ENCODE results near the gene SLC2A10. TPM values are rescaled to one million over a fixed set of nuclear protein-coding genes. Genes with fewer than 3 reads are reported as not detected.

SLC2A10 gene
- total RNA-seq, 1 donor: 44.2 TPM

DNA sequence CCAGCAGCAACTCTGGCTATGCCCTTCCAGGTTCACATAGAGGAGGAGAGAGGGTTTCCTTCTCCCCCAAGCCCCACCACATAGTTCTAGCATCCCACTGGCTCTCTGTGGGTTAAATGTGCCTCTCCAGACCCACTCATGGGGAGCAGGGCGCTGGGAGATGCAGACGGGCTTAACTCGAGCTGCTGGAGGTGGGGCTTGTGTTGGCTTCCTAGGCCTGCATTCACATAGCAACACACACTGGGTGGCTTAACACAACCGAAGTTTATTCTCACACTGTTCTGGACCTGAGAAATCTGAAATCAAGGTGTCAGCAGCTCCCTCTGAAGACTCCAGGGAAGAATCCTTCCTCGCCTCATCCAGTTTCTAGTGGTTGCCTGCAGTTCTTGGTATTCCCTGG lies 33.6 kb downstream of the SLC2A10 start:
- Histone ChIP-seq H3K27me3 (ENCODE audit: insufficient read depth, low read length) (peaks cover 14% of the 10 kb centered on the region), H3K4me1 (ENCODE audit: insufficient read depth, low read length) (peaks cover 13% of the 10 kb centered on the region), H3K4me2 (ENCODE audit: insufficient read depth, low read length) (no peak overlapping the region), H3K27ac (ENCODE audit: low read depth, low read length) (no peak overlapping the region), H3K36me3 (ENCODE audit: insufficient read depth, low read length) (no peaks in the 10 kb centered on the region), H2AFZ (ENCODE audit: low read length) (no peak overlapping the region), H3K79me2 (ENCODE audit: insufficient read depth, low read length) (no peaks in the 10 kb centered on the region), H3K4me3 (ENCODE audit: insufficient read depth, low read length) (no peak overlapping the region), H4K20me1 (ENCODE audit: insufficient read depth, low read length) (no peaks in the 10 kb centered on the region), H3K9me3 (ENCODE audit: low read depth, low read length) (no peaks in the 10 kb centered on the region)
- TF ChIP-seq, protein P1, sequence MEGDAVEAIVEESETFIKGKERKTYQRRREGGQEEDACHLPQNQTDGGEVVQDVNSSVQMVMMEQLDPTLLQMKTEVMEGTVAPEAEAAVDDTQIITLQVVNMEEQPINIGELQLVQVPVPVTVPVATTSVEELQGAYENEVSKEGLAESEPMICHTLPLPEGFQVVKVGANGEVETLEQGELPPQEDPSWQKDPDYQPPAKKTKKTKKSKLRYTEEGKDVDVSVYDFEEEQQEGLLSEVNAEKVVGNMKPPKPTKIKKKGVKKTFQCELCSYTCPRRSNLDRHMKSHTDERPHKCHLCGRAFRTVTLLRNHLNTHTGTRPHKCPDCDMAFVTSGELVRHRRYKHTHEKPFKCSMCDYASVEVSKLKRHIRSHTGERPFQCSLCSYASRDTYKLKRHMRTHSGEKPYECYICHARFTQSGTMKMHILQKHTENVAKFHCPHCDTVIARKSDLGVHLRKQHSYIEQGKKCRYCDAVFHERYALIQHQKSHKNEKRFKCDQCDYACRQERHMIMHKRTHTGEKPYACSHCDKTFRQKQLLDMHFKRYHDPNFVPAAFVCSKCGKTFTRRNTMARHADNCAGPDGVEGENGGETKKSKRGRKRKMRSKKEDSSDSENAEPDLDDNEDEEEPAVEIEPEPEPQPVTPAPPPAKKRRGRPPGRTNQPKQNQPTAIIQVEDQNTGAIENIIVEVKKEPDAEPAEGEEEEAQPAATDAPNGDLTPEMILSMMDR (IDR thresholded peaks at IDR 0.05; ENCODE audit: extremely low read depth, low read depth, low read length): no peak
- no peak for DNase-seq (ENCODE audit: insufficient read length, low spot score, missing footprints)

DNA sequence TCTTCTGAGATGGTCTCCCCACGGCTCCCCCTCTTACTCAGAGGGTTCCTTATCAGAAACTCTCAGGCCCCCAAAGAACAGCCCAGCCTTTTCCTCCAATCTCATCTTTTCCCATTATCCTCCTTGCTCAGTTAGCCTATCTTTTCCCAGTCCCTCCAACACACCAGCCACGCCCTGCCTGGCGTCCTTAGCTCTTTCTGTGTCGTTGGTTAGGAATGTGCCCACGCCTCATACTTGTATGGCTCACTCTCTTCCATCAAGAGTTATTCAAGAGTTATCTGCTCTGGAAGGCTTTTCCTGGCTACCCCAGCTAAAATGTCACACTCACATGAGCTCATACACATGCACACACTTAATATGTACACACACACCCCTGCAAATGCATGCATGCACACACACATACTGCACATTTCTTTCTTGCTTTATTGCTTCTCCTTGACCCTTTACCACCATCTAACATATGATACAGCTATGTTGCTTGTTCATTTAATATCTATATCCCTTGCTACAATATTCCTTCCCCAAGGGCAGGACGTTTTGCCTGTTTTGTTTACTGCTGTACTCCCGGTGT lies 37.6 kb downstream of the SLC2A10 start:
- Histone ChIP-seq H3K79me2 (ENCODE audit: insufficient read depth, low read length) (no peaks in the 10 kb centered on the region), H3K27ac (ENCODE audit: low read depth, low read length) (no peak overlapping the region), H3K4me1 (ENCODE audit: insufficient read depth, low read length) (peaks cover 19% of the 10 kb centered on the region), H2AFZ (ENCODE audit: low read length) (no peak overlapping the region), H3K4me3 (ENCODE audit: insufficient read depth, low read length) (no peak overlapping the region), H3K9me3 (ENCODE audit: low read depth, low read length) (no peaks in the 10 kb centered on the region), H4K20me1 (ENCODE audit: insufficient read depth, low read length) (no peaks in the 10 kb centered on the region), H3K4me2 (ENCODE audit: insufficient read depth, low read length) (peak overlapping the region; percentile 13), H3K27me3 (ENCODE audit: insufficient read depth, low read length) (peaks cover 8% of the 10 kb centered on the region), H3K36me3 (ENCODE audit: insufficient read depth, low read length) (no peaks in the 10 kb centered on the region)
- DNase-seq (ENCODE audit: insufficient read length, low spot score, missing footprints): no peak
- TF ChIP-seq, protein P1 (IDR thresholded peaks at IDR 0.05; ENCODE audit: extremely low read depth, low read depth, low read length): no peak

DNA sequence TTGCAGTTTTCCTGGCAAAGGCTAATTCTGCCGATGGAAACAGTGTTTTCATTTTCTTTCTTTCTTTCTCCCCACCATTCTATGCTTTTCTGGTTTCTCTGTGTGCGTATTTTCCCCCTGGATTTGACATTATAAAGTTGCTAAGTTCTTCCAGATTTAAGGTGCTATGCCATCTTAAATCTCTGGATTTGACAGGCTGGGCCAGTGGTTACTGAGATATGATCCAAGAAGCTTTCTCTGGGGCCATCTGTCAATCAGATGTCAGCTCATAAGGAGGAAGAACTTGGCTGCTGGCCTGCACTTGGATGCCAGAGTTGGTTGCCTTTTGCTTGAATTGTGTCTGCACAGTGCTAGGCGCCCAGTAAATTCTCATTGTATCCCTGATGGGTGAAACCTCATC lies 39.7 kb downstream of the SLC2A10 start:
- H3K36me3 ChIP-seq (ENCODE audit: insufficient read depth, low read length): no peaks in the 10 kb centered on the region
- H2AFZ ChIP-seq (ENCODE audit: low read length): no peak overlapping the region
- DNase-seq (ENCODE audit: insufficient read length, low spot score, missing footprints): no peak
- H3K27me3 ChIP-seq (ENCODE audit: insufficient read depth, low read length): peaks cover 4% of the 10 kb centered on the region
- H3K9me3 ChIP-seq (ENCODE audit: low read depth, low read length): no peaks in the 10 kb centered on the region
- no peak overlapping the region for H3K4me3 ChIP-seq (ENCODE audit: insufficient read depth, low read length)
- no peaks in the 10 kb centered on the region for H3K79me2 ChIP-seq (ENCODE audit: insufficient read depth, low read length)
- H4K20me1 ChIP-seq (ENCODE audit: insufficient read depth, low read length): no peaks in the 10 kb centered on the region
- no peak overlapping the region for H3K27ac ChIP-seq (ENCODE audit: low read depth, low read length)
- H3K4me2 ChIP-seq (ENCODE audit: insufficient read depth, low read length): no peak overlapping the region
- peaks cover 19% of the 10 kb centered on the region for H3K4me1 ChIP-seq (ENCODE audit: insufficient read depth, low read length)
- TF ChIP-seq, protein P1 (IDR thresholded peaks at IDR 0.05; ENCODE audit: extremely low read depth, low read depth, low read length): no peak

DNA sequence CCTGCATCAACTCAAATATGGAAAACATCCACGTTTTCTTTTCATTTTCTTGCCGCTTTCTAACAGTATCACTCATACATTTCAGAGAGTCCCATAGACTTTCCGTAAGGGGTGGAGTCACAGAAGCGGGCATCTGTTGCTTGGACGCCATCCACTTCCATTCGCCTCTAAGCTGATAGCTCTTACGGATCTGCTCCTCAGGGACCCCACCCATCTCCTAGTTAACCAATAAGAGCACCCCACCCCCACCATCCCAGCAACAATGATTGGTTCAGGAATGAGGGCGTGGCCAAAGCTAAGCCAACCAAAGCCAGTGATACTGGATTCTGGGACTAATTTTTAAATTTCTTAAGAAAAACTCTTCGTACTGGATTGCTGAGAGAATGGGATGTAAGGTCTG lies 42.4 kb downstream of the SLC2A10 start:
- Histone ChIP-seq H3K4me1 (ENCODE audit: insufficient read depth, low read length) (peaks cover 16% of the 10 kb centered on the region), H2AFZ (ENCODE audit: low read length) (no peak overlapping the region), H3K4me2 (ENCODE audit: insufficient read depth, low read length) (no peak overlapping the region), H3K27ac (ENCODE audit: low read depth, low read length) (no peak overlapping the region), H3K9me3 (ENCODE audit: low read depth, low read length) (no peaks in the 10 kb centered on the region), H3K4me3 (ENCODE audit: insufficient read depth, low read length) (no peak overlapping the region), H3K27me3 (ENCODE audit: insufficient read depth, low read length) (no peaks in the 10 kb centered on the region), H4K20me1 (ENCODE audit: insufficient read depth, low read length) (no peaks in the 10 kb centered on the region), H3K36me3 (ENCODE audit: insufficient read depth, low read length) (no peaks in the 10 kb centered on the region), H3K79me2 (ENCODE audit: insufficient read depth, low read length) (no peaks in the 10 kb centered on the region)
- DNase-seq (ENCODE audit: insufficient read length, low spot score, missing footprints): no peak
- TF ChIP-seq, protein P1 (IDR thresholded peaks at IDR 0.05; ENCODE audit: extremely low read depth, low read depth, low read length): no peak
